Ascending aorta (tissue), 2 donors: ENCODE results near the gene KCTD18. TPM values are rescaled to one million over a fixed set of nuclear protein-coding genes. Genes with fewer than 3 reads are reported as not detected.

Experiments
- DNase-seq, 2 donors: peaks; one replicate each; pipeline ENCODE4 v3.0.0-alpha.2; 2019; ENCODE audit warnings: low spot score in 2 of 2
- H3K27ac ChIP-seq, 2 donors: fragments of 200-600 bp; sonication (generic); one replicate each; pipeline ENCODE4 v1.5.1; 2016 to 2017; ENCODE audit warnings: mild to moderate bottlenecking in 1 of 2
- H3K27me3 ChIP-seq: fragments of 200-600 bp; sonication (generic); one replicate; pipeline ENCODE4 v1.5.1; 2017
- H3K36me3 ChIP-seq, 2 donors: fragments of 200-600 bp; sonication (generic); one replicate each; pipeline ENCODE4 v1.5.1; 2016
- H3K4me1 ChIP-seq, 2 donors: fragments of 200-600 bp; sonication (generic); one replicate each; pipeline ENCODE4 v1.5.1; 2016 to 2017; ENCODE audit warnings: mild to moderate bottlenecking in 1 of 2
- H3K4me3 ChIP-seq, 2 donors: fragments of 200-600 bp; sonication (generic); one replicate each; pipeline ENCODE4 v1.5.1; 2016 to 2017; ENCODE audit warnings: mild to moderate bottlenecking in 1 of 2
- H3K9me3 ChIP-seq, 2 donors: fragments of 200-600 bp; sonication (generic); one replicate each; pipeline ENCODE4 v1.5.1; 2016
- CTCF ChIP-seq, 3 experiments: fragments of 200-600 bp in 2 of 3; fragments of 450-650 bp in 1 of 3; sonication (generic) in 2 of 3; IDR thresholded peaks; one replicate each; pipeline ENCODE4 v1.5.1; 2016 to 2019; ENCODE audit warnings: antibody characterized with exemption in 3 of 3, mild to moderate bottlenecking in 1 of 3, moderate library complexity in 1 of 3
- intact Hi-C: fragments of 100-400 bp; cut with DNase I; formaldehyde crosslinking; loops from one replicate; pipeline ENCODE4 v1.15.1; 2023
- total RNA-seq: library from RNA; depleted of rRNA; stranded (reverse); fragments of >200 nt; gene quantifications from one replicate; pipeline ENCODE4 v1.1.0, GENCODE V29; 2016

The KCTD18 gene
- total RNA-seq, 1 donor from 2014 or later, result 17.9 TPM

DNA sequence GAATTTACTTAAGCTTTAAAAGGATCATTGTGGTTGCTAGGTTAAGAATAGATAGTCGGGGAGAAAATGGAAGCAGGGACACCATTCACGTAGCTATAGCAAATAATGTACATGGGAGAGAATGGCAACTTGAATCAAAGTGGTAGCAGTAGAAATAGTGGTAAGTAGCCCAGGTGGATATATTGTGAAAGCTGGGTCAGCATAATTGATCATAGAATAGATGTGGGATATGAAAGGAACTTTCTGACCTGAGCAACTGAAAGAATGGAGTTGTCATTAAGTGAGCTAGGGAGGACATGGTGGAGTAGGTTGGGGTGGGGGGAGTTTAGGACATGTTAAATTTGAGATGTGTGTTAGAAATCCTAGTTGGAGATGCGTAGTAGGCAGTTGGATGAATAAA lies 18.4 kb upstream of the KCTD18 start:
- Histone ChIP-seq H3K4me3 (no peak overlapping the region), H3K27ac (no peak overlapping the region), H3K36me3 (no peaks in the 10 kb centered on the region), H3K27me3 (no peaks in the 10 kb centered on the region), H3K9me3 (no peaks in the 10 kb centered on the region), H3K4me1 (peaks cover 0 to 6% of the 10 kb centered on the region in 2 donors)
- intact Hi-C loops, result loop anchor here (10.0 kb wide), 1 partner anchor 337 kb away; the partner anchor contains the start of gene CLK1
- TF ChIP-seq CTCF (IDR thresholded peaks at IDR 0.05), result no peak
- DNase-seq, result no peak

DNA sequence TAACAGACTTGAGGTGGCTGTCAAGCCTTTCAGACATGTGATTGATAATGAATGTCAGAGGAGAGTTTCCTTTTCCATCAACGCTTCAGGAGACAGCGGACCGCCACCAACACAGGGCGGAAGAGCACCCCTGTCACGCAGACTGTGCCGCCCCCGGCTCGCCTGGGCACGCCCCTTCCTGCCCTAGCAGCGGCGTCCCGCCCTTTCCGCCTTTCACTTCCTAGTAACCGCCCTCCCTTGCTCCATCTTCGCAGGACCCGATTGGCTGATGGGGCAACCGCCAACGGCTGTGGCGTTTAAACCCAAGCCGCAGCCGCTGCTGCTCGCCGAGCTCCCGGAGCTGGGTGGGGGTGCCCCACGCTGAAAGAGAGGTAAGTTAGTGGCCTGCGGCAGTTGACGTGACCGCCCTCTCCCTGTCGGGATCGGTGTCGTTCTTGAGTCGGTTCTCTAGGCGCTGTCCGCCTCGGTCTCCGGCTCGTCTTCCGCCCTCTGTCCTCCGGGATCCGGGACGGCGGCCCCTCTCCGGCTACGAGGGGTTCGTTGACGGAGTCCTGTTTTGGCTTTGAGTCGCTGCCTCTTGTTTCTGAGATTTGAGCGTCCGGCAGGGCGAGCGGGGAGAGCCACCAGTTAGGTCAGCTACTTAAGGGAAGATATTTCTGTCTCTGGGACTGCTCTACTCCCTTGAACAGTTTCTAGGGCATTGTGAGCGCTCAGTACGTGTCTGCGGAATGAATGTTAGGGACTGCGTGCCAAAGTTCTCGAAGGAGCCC lies 16.2 kb upstream of the KCTD18 start, which contains the start of gene SGO2:
Gene SGO2 (plus strand): TSS at position 326 of the 770 bp plus-strand sequence. CDS start 6,769 bp downstream, outside the sequence.
- no peaks in the 10 kb centered on the region for H3K27me3 ChIP-seq
- peaks cover 0 to 6% of the 10 kb centered on the region in 2 donors for H3K4me1 ChIP-seq
- H3K9me3 ChIP-seq, result no peaks in the 10 kb centered on the region
- H3K27ac ChIP-seq, result no peak within 1 kb of the TSS
- DNase-seq, result peak; percentile 70 to 97
- no peak for TF ChIP-seq CTCF (IDR thresholded peaks at IDR 0.05)
- no peaks in the 10 kb centered on the region for H3K36me3 ChIP-seq
- peak within 1 kb of the TSS; percentile 63 to 69 for H3K4me3 ChIP-seq
- intact Hi-C loops, result loop anchor here (1.0 to 10.0 kb wide), 4 partner anchors 15 to 615 kb away; partner anchors contain the start of genes C2orf69, CLK1 and KCTD18

GRCh38 chr2:200525551-200525881 lies 15.6 kb upstream of the KCTD18 start:
- Histone ChIP-seq H3K36me3 (no peaks in the 10 kb centered on the region), H3K9me3 (no peaks in the 10 kb centered on the region), H3K27ac (no peak overlapping the region), H3K27me3 (no peaks in the 10 kb centered on the region), H3K4me3 (peak overlapping the region; percentile 63 to 69), H3K4me1 (peaks cover 0 to 6% of the 10 kb centered on the region in 2 donors)
- no peak for TF ChIP-seq CTCF (IDR thresholded peaks at IDR 0.05)
- DNase-seq, result no peak
- intact Hi-C loops, result loop anchor here (10.0 kb wide), 1 partner anchor 339 kb away; the partner anchor contains the start of gene CLK1

- no peak for TF ChIP-seq CTCF (IDR thresholded peaks at IDR 0.05)
- Histone ChIP-seq H3K4me3 (peak overlapping the region in 1 of 2 donors; percentile 69), H3K36me3 (no peaks in the 10 kb centered on the region), H3K4me1 (peaks cover 0 to 6% of the 10 kb centered on the region in 2 donors), H3K9me3 (no peaks in the 10 kb centered on the region), H3K27ac (no peak overlapping the region), H3K27me3 (no peaks in the 10 kb centered on the region)
- intact Hi-C loops, result loop anchor here (10.0 kb wide), 1 partner anchor 340 kb away; the partner anchor contains the start of gene CLK1
- DNase-seq, result no peak
Observed at GRCh38 chr2:200525066-200525465, 15.2 kb upstream of the KCTD18 start.

DNA sequence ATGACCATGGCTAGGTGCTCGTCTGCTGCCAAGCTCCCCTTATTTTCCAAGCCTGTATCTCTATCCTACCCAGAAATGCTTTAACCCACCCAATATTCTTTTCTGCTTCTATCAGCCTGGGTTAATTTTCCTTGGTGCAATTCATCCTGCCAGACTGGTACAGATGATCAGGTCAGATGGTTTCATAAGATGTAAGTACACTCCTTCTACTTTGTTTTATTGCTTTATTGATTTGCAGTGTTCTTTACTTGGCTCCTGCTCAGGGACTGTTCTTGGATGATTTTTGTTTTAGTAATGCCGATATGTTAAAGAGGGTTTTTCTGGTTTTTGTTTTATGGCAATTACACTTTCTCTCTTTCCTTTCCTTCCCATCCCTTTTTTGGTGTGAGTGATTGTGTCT lies 13.7 kb upstream of the KCTD18 start:
- intact Hi-C loops, result loop anchor here (10.0 kb wide), 1 partner anchor 341 kb away; the partner anchor contains the start of gene CLK1
- DNase-seq, result no peak

More for the DNA sequence above, 13.7 kb upstream of the KCTD18 start:
- Histone ChIP-seq H3K4me3 (no peak overlapping the region), H3K36me3 (no peaks in the 10 kb centered on the region), H3K9me3 (no peaks in the 10 kb centered on the region), H3K27ac (no peak overlapping the region), H3K27me3 (no peaks in the 10 kb centered on the region), H3K4me1 (peaks cover 0 to 6% of the 10 kb centered on the region in 2 donors)
- no peak for TF ChIP-seq CTCF (IDR thresholded peaks at IDR 0.05)
